SHP77 (cell line): Measurements from ENCODE around the gene RALGPS2.
"Not testable (repeated sequence)": the region's sequence is repeated elsewhere in the genome, so short reads cannot be mapped to it uniquely, and the experiment has no call there.

ENCODE experiments used
- DNase-seq, 2 experiments: peaks; one replicate each; lab custom pipeline; 2025; lab: John Stamatoyannopoulos, UW

RALGPS2 gene

GRCh38 chr1:178942285-178943198 is 217.5 kb downstream of the RALGPS2 start:
- no peak for DNase-seq

DNA sequence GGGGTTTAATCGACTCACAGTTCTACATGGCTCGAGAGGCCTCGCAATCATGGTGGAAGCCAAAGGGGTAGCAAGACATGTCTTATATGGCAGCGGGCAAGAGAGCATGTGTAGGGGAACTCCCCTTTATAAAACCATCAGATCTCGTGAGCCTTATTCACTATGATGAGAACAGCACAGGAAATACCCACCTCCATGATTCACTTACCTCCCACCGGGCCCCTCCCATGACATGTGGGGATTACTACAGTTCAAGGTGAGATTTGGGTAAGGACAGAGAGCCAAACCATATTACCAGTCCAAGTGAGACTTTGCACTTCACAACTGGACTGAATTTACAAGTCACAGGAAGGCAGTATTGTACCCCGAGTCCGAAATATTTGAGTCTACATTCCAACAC is 219.7 kb downstream of the RALGPS2 start:
- DNase-seq = no peak

GRCh38 chr1:178945763-178946266 is 220.8 kb downstream of the RALGPS2 start:
- DNase-seq = no peak

DNA sequence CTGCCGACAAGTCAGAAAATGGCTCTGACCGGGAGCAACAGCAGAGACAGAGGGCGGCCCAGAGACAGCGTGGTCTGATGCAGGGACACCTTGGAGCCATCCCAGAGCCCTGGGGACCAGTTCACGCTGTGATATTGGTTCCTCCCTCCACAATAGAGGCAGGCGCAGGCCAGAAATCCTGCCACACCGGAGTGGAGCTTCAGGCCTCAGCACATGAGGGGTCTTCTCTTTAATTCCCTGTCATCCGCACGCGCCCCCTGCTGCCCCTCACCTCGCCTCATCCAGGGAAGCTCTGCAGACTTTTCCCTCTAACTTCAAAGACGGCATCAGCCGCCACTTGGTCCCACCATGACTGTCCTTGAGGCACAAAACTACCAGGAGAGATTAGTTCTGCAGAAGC is 221.4 kb downstream of the RALGPS2 start:
- no peak for DNase-seq

- no peak for DNase-seq
These were observed 222.0 kb downstream of the RALGPS2 start for GRCh38 chr1:178946855-178947676.

DNA sequence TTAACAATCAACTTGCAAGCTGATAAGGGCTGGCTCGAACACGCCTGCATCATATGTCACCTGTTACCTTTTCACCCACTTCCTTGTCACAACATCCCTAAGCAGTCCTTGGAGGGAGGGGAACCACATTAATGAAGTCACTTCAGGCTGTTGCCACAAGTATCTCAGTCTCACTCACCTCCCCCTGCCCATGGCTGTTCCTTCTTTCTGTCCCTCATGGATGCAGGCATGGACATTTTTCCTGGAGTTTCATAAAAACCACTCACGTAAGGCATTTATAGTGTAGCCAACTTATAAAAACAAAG is 222.6 kb downstream of the RALGPS2 start:
- no peak for DNase-seq

DNA sequence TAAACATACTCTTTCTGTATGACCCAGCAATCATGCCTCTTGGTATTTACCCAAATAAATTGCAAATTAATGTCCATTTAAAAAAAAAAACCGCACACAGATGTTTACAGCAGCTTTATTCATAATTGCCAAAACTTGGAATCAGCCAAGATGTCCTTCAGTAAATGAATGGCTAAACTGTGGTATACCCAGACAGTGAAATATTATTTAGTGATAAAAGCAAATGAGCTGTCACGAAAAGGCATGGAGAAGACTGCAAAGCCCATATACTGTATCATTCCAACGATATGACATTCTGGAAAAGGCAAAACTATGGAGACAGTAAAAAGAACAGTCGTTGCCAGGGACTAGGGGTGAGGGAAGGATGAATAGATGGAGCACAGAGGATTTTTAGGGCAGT is 223.6 kb downstream of the RALGPS2 start:
- no peak for DNase-seq

DNA sequence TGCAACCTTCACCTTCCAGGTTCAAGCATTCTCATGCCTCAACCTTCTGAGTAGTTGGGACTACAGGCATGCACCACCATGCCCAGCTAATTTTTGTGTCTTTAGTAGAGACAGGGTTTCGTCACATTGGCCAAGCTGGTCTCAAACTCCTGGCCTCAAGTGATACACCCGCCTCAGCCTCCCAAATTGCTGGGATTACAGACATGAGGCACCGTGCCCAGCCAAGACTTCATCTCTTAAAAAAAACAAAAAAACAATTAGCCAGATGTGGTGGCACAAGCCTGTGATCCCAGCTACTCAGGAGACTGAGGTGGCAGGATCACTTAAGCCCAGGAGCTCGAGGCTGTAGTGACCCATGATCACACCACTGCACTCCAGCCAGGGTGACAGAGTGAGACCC is 224.8 kb downstream of the RALGPS2 start:
- not testable (repeated sequence) for DNase-seq

GRCh38 chr1:178951600-178951999 is 226.6 kb downstream of the RALGPS2 start:
- DNase-seq = no peak

GRCh38 chr1:178953034-178953433 is 228.0 kb downstream of the RALGPS2 start:
- no peak for DNase-seq

- no peak for DNase-seq
These were observed 228.7 kb downstream of the RALGPS2 start for GRCh38 chr1:178953538-178954324.

DNA sequence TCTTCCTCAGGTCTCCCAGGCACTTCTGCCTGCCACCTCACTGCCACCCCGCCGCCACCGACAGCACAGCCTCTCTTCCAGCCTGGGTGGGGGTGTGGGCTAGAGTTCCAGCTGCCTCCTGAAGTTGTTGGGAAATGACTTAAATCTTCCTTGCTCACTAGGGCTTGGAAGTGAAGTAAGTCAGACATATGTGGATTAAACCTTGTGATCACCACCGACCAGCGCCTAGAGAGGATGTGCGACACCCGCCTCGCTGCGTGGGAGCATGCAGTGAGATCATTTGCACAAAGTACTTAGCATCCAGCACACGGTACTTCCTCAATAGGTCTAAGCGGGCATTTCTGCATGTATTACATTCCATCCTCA is 229.3 kb downstream of the RALGPS2 start:
- no peak for DNase-seq

- no peak for DNase-seq
These were observed 229.9 kb downstream of the RALGPS2 start for GRCh38 chr1:178954937-178955336.

DNA sequence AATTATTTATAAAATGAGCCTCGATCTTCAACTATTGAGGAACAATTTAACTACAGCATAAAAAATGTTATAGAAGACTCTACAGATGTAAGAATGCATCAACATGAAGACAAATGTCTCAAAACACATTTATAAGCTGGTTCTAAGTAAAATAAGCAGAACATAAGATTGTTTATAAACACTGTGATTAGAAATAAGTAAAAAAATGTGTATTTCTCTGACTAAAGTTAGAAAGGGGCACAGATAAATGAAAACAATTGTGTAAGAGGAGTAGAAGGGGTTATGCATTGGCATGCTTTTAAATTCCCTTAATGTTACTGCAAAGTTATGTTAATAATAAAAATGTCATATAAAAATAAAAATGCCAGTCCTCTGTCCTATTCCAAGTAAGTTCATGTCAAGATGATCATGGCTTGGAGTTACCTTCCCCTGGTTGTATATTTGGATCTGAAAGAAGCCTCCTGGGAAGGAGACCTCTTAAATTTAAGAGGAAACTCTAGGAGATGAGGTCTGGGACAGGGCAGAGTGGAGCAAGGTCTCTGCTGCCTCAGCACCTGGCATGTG is 230.4 kb downstream of the RALGPS2 start:
- no peak for DNase-seq

- DNase-seq = no peak
These were observed 233.4 kb downstream of the RALGPS2 start for GRCh38 chr1:178958491-178958890.

- DNase-seq = no peak
These were observed 234.8 kb downstream of the RALGPS2 start for GRCh38 chr1:178959543-178960460.

- no peak for DNase-seq
These were observed 235.6 kb downstream of the RALGPS2 start for GRCh38 chr1:178960482-178961240.

- DNase-seq = no peak
These were observed 236.3 kb downstream of the RALGPS2 start for GRCh38 chr1:178961331-178961730.

- no peak for DNase-seq
These were observed 236.8 kb downstream of the RALGPS2 start for GRCh38 chr1:178961868-178962267.
